ENCODE measurements around the gene ARGLU1. TPM values are rescaled to one million over a fixed set of nuclear protein-coding genes. Genes with fewer than 3 reads are reported as not detected.

Gene ARGLU1
- total RNA-seq, 1 experiment from 2014 or later = 96.9 TPM

DNA sequence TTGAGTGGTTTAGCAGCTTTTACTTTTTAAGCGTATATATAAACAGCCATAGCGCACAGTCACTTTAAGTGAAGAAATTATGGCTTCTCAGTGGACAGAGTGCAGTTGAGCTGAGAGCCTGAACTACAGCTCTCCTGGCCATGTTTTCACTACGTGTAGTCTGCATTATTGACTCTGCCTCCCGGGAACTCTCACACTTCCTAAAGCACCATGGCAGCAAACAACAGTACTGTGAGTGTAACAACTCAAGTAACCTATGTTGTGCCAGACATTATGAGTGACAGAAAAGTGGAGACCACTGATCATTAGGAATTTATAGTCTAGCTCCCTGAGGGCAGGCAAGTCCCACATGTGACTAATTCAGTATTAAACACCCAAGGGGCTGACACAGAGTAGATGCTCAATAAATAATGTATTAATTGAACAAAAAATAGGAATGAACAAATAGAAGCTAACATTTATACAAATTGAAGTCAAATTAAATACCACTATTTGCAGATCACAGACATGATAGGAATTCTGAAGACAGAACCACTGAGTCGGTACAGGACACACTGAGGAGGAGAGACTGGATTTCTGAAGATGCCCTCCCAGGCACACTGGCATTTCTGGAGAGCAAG, 52.2 kb downstream of the ARGLU1 start:
- TF ChIP-seq CTCF (conservative IDR thresholded peaks at IDR 0.05) = no peak
- Histone ChIP-seq H3K56ac (ENCODE audit: insufficient read length, low read depth, low read length) (no peak overlapping the region), H2BK15ac (ENCODE audit: low read depth, low read length) (no peak overlapping the region), H3K18ac (ENCODE audit: insufficient read length, low read depth, low read length) (no peak overlapping the region), H2AFZ (ENCODE audit: low read length) (no peak overlapping the region), H3K23me2 (ENCODE audit: insufficient read length, low read depth, low read length, poor library complexity, severe bottlenecking) (no peaks in the 10 kb centered on the region), H4K5ac (ENCODE audit: insufficient read length, low read depth, low read length) (no peak overlapping the region), H2BK12ac (ENCODE audit: insufficient read length, low read depth, low read length) (no peak overlapping the region), H3K9me3 (ENCODE audit: control insufficient read depth, low read depth, low read length) (no peaks in the 10 kb centered on the region), H3K79me2 (ENCODE audit: insufficient read depth, low read length) (no peaks in the 10 kb centered on the region; the same call in 1 of the 2 replicates), H3K79me1 (ENCODE audit: insufficient read depth, low read depth, low read length, poor library complexity, severe bottlenecking) (no peaks in the 10 kb centered on the region), H4K20me1 (ENCODE audit: control insufficient read depth, insufficient read depth, insufficient read length) (no peaks in the 10 kb centered on the region), H2BK5ac (ENCODE audit: insufficient read length, low read length) (no peak overlapping the region), H2BK20ac (ENCODE audit: low read depth, low read length, poor library complexity, severe bottlenecking) (no peak overlapping the region), H4K91ac (ENCODE audit: insufficient read length, low read depth, low read length) (no peak overlapping the region), H2BK120ac (ENCODE audit: low read depth, low read length, poor library complexity, severe bottlenecking) (no peak overlapping the region), H3K27me3 (ENCODE audit: insufficient read depth, low read length) (no peaks in the 10 kb centered on the region), H3T11ph (ENCODE audit: low read length) (no peak overlapping the region), H3K14ac (ENCODE audit: insufficient read depth, low read length) (no peak overlapping the region; the same call in 1 of the 2 replicates), H2AK5ac (ENCODE audit: insufficient read length, low read length) (no peak overlapping the region), H3K9ac (ENCODE audit: extremely low read depth, insufficient read length, low read length) (no peak overlapping the region), H4K8ac (replicated peaks; ENCODE audit: insufficient read length, low read depth, low read length) (no peak overlapping the region), H3K23ac (ENCODE audit: insufficient read length, low read depth, low read length) (no peak overlapping the region), H3K4me2 (ENCODE audit: insufficient read depth, insufficient read length, low read length) (no peak overlapping the region), H3K27ac (ENCODE audit: insufficient read length, low read depth, low read length) (no peak overlapping the region), H3K4ac (ENCODE audit: low read depth, low read length) (no peak overlapping the region), H3K4me1 (ENCODE audit: insufficient read depth, low read length) (peaks cover 6% of the 10 kb centered on the region; the same call in 1 of the 2 replicates)
- Mint-ChIP-seq H3K27ac (no peak overlapping the region), H3K36me3 (ENCODE audit: insufficient read depth in 1 of 3, low read depth in 3 of 3) (peaks cover 2 to 11% (median 6%) of the 10 kb centered on the region in 3 experiments; a peak in 5 of 7 replicates), H3K4me1 (peaks cover 60% of the 10 kb centered on the region in 2 experiments), H3K9me3 (no peaks in the 10 kb centered on the region), H3K4me3 (no peak overlapping the region), H3K27me3 (ENCODE audit: low read depth) (peaks cover 2% of the 10 kb centered on the region; the same call in 1 of the 2 replicates)
- no peak for DNase-seq
- WGBS (ENCODE audit: extremely low coverage, insufficient read length, low lambda C conversion rate) = no CpG with 5 or more reads among the region's 5 CpGs
